ENCODE results near the gene HIVEP3.

DNA sequence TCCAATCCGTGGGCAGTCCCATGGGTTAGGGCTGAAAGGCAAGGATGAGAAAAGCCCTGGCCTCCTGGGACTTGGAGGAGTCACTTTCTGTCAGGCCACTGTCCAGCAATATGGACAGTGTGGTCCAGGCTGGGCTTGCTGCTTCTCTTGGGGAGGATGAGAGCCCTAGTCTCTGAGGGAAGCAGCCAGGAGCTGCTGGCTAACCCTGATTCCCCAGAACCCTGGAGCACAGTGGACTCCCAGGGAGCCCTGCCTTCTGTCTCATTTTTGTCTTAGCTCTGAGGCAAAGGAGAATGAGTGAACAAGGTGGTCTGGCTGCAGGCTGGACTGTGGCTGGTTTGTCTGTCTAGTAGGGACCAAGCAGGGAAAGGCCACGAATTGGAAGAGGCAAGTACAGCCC is 410.4 kb downstream of the HIVEP3 start:
- TF ChIP-seq, protein P1, sequence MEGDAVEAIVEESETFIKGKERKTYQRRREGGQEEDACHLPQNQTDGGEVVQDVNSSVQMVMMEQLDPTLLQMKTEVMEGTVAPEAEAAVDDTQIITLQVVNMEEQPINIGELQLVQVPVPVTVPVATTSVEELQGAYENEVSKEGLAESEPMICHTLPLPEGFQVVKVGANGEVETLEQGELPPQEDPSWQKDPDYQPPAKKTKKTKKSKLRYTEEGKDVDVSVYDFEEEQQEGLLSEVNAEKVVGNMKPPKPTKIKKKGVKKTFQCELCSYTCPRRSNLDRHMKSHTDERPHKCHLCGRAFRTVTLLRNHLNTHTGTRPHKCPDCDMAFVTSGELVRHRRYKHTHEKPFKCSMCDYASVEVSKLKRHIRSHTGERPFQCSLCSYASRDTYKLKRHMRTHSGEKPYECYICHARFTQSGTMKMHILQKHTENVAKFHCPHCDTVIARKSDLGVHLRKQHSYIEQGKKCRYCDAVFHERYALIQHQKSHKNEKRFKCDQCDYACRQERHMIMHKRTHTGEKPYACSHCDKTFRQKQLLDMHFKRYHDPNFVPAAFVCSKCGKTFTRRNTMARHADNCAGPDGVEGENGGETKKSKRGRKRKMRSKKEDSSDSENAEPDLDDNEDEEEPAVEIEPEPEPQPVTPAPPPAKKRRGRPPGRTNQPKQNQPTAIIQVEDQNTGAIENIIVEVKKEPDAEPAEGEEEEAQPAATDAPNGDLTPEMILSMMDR (IDR thresholded peaks at IDR 0.05), result no peak
- TF ChIP-seq POLR2A (IDR thresholded peaks at IDR 0.05), result no peak

Measured in right lobe of liver (tissue), 4 donors.